HEK293T (cell line): ENCODE measurements around the gene DGLUCY.

Experiments
- CTCF ChIA-PET: fragments of 350-600 bp; formaldehyde crosslinking; extraction: SDS; loops from one replicate; lab custom pipeline; 2021; ENCODE audit warnings: antibody characterized with exemption, inconsistent platforms; lab: Yijun Ruan, JAX
- POLR2A ChIA-PET: fragments of 350-600 bp; formaldehyde crosslinking; extraction: SDS; loops from one replicate; lab custom pipeline; 2020; ENCODE audit warnings: antibody characterized with exemption, inconsistent platforms; lab: Yijun Ruan, JAX
- DNase-seq: peaks from one replicate; pipeline ENCODE4 v3.0.0; 2012; ENCODE audit warnings: mixed read lengths; ENCODE audit errors: extremely low spot score
- ARNT ChIP-seq: fragments of 450-650 bp; IDR thresholded peaks from 2 replicates; pipeline ENCODE4 v1.6.1; 2017; ENCODE audit warnings: mild to moderate bottlenecking
- BHLHE40 ChIP-seq: fragments of 450-650 bp; IDR thresholded peaks from 2 replicates; pipeline ENCODE4 v1.6.1; 2016; ENCODE audit warnings: mild to moderate bottlenecking, moderate library complexity, borderline replicate concordance
- CTBP1 ChIP-seq: fragments of 450-650 bp; IDR thresholded peaks from 2 replicates; pipeline ENCODE4 v1.6.1; 2016; ENCODE audit warnings: borderline replicate concordance
- ELF4 ChIP-seq: fragments of 450-650 bp; IDR thresholded peaks from 2 replicates; pipeline ENCODE4 v1.6.1; 2017; ENCODE audit warnings: antibody characterized with exemption
- FOXA1 ChIP-seq: fragments of 450-650 bp; IDR thresholded peaks from 2 replicates; pipeline ENCODE4 v1.6.1; 2016; ENCODE audit warnings: mild to moderate bottlenecking
- FOXK2 ChIP-seq: fragments of 450-650 bp; IDR thresholded peaks from 2 replicates; pipeline ENCODE4 v1.6.1; 2016; ENCODE audit warnings: mild to moderate bottlenecking
- FOXM1 ChIP-seq: fragments of 450-650 bp; IDR thresholded peaks from 2 replicates; pipeline ENCODE4 v1.6.1; 2017; ENCODE audit warnings: mild to moderate bottlenecking, borderline replicate concordance
- HDGF ChIP-seq: fragments of 450-650 bp; IDR thresholded peaks from 2 replicates; pipeline ENCODE4 v1.6.1; 2017; ENCODE audit warnings: antibody characterized with exemption, borderline replicate concordance
- L3MBTL2 ChIP-seq: fragments of 450-650 bp; conservative IDR thresholded peaks from 2 replicates; pipeline ENCODE4 v1.6.1; 2016; ENCODE audit warnings: mild to moderate bottlenecking
- LEF1 ChIP-seq: fragments of 450-650 bp; IDR thresholded peaks from 2 replicates; pipeline ENCODE4 v1.6.1; 2017; ENCODE audit warnings: mild to moderate bottlenecking, borderline replicate concordance
- NFRKB ChIP-seq: fragments of 450-650 bp; IDR thresholded peaks from 2 replicates; pipeline ENCODE4 v1.6.1; 2016; ENCODE audit warnings: mild to moderate bottlenecking, moderate library complexity
- SP1 ChIP-seq: fragments of 450-650 bp; IDR thresholded peaks from 2 replicates; pipeline ENCODE4 v1.6.1; 2017
- SUZ12 ChIP-seq: fragments of 450-650 bp; IDR thresholded peaks from 2 replicates; pipeline ENCODE4 v1.6.1; 2016; ENCODE audit warnings: mild to moderate bottlenecking
- TARDBP ChIP-seq: fragments of 450-650 bp; IDR thresholded peaks from 2 replicates; pipeline ENCODE4 v1.6.1; 2016
- ZNF384 ChIP-seq: fragments of 450-650 bp; IDR thresholded peaks from 2 replicates; pipeline ENCODE4 v1.6.1; 2016
- TF ChIP-seq, protein P1 (sequence below): fragments of 450-650 bp; IDR thresholded peaks from 2 replicates; pipeline ENCODE4 v1.6.1; 2016

The DGLUCY gene

DNA sequence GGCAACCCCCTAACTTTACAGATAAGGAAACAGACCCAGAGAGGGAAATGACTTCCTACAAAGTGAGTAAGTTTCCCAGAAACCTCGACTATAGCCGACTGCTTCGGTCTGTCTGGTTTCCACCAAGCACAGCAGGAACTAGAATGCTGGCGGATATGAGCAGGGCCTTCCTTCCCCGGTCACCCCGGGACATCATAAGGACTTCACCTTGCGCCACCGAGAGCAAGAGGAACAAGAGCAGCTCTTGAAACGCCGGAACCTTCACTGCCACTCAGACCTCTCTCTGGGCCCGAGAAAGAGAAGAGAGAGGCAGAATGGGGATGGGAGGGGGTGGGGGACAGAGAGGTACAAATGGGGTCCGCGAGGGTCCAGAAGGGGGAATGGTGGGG is 160.0 kb downstream of the DGLUCY start:
- TF ChIP-seq L3MBTL2 = no peak
- TF ChIP-seq SP1 = no peak
- no peak for TF ChIP-seq TARDBP
- TF ChIP-seq SUZ12 = no peak
- no peak for TF ChIP-seq ZNF384
- no peak for TF ChIP-seq FOXA1
- no peak for TF ChIP-seq LEF1
- no peak for TF ChIP-seq CTBP1
- TF ChIP-seq FOXK2 = no peak
- TF ChIP-seq, protein P1, sequence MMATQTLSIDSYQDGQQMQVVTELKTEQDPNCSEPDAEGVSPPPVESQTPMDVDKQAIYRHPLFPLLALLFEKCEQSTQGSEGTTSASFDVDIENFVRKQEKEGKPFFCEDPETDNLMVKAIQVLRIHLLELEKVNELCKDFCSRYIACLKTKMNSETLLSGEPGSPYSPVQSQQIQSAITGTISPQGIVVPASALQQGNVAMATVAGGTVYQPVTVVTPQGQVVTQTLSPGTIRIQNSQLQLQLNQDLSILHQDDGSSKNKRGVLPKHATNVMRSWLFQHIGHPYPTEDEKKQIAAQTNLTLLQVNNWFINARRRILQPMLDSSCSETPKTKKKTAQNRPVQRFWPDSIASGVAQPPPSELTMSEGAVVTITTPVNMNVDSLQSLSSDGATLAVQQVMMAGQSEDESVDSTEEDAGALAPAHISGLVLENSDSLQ = no peak
- TF ChIP-seq ARNT = no peak
- TF ChIP-seq BHLHE40 = no peak
- TF ChIP-seq HDGF = no peak
- no peak for TF ChIP-seq NFRKB
- TF ChIP-seq FOXM1 = no peak
- POLR2A ChIA-PET = no interaction called here
- DNase-seq = no peak
- CTCF ChIA-PET = no interaction called here

DNA sequence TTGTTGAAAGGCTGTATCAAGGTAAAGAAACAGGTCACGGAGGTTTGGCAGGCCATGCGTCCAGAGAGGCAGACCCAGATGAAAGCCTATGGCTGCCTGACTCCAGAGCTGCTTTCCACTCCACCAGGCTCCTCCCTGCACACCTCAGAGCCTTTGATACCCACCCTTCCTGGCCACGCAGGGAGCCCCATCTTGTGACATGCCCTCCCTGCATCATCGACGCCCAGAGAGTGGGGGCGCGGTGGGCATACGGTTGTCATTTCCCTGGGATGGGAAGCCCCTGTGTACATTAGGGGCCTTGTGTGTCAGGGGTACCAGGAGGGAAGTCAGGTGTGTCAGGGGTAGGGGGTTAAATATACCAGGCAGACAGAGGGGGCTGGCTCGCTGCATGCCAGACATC is 160.9 kb downstream of the DGLUCY start:
- TF ChIP-seq ELF4 = no peak
- TF ChIP-seq ZNF384 = no peak
- TF ChIP-seq FOXK2 = no peak
- TF ChIP-seq L3MBTL2 = no peak
- no peak for TF ChIP-seq TARDBP
- TF ChIP-seq CTBP1 = no peak
- TF ChIP-seq NFRKB = no peak
- no peak for TF ChIP-seq FOXA1
- CTCF ChIA-PET = no interaction called here
- no peak for DNase-seq
- POLR2A ChIA-PET = no interaction called here
